Activated CD4-positive, alpha-beta T cell treated with anti-CD3 and anti-CD28 coated beads for 4 hours (primary cell): Measurements from ENCODE around the gene INKA1.
"Not testable (repeated sequence)": the region's sequence is repeated elsewhere in the genome, so short reads cannot be mapped to it uniquely, and the experiment has no call there.

Experiments used
- DNase-seq, 2 donors: peaks; one replicate each; pipeline ENCODE4 v3.0.0-alpha.2; 2020

Gene INKA1

GRCh38 chr3:49802719-49803464 is at the start of gene INKA1:
TSS of gene INKA1 (plus strand) at chr3:49803261. CDS start at chr3:49803393, 132 bp downstream.
- peak; percentile 89 for DNase-seq

GRCh38 chr3:49754536-49754935 is 48.5 kb upstream of the INKA1 start:
- DNase-seq: no peak

GRCh38 chr3:49756036-49756435 is 47.0 kb upstream of the INKA1 start:
- no peak for DNase-seq

- DNase-seq: no peak
Measured at GRCh38 chr3:49757197-49757596, 45.9 kb upstream of the INKA1 start.

- no peak for DNase-seq
Measured at GRCh38 chr3:49759226-49759625, 43.8 kb upstream of the INKA1 start.

- DNase-seq: no peak
Measured at GRCh38 chr3:49761661-49762060, 41.4 kb upstream of the INKA1 start.

GRCh38 chr3:49763981-49764380 is 39.1 kb upstream of the INKA1 start:
- no peak for DNase-seq

GRCh38 chr3:49769286-49769915 is 33.7 kb upstream of the INKA1 start:
- DNase-seq: no peak

GRCh38 chr3:49769926-49770325 is 33.1 kb upstream of the INKA1 start:
- no peak for DNase-seq

- DNase-seq: no peak
Measured at GRCh38 chr3:49771340-49771938, 31.6 kb upstream of the INKA1 start.

- DNase-seq: no peak
Measured at GRCh38 chr3:49772703-49773102, 30.4 kb upstream of the INKA1 start.

- DNase-seq: no peak
Measured at GRCh38 chr3:49775538-49775937, 27.5 kb upstream of the INKA1 start.

- not testable (repeated sequence) for DNase-seq
Measured at GRCh38 chr3:49776101-49776500, 27.0 kb upstream of the INKA1 start.

- DNase-seq: no peak
Measured at GRCh38 chr3:49779358-49780079, 23.5 kb upstream of the INKA1 start.

- DNase-seq: no peak
Measured at GRCh38 chr3:49780080-49780974, 22.7 kb upstream of the INKA1 start.

- DNase-seq: not testable (repeated sequence)
Measured at GRCh38 chr3:49780975-49781365, 22.1 kb upstream of the INKA1 start.

- DNase-seq: no peak
Measured at GRCh38 chr3:49781415-49782199, 21.5 kb upstream of the INKA1 start.

- DNase-seq: not testable (repeated sequence)
Measured at GRCh38 chr3:49782277-49782676, 20.8 kb upstream of the INKA1 start.

GRCh38 chr3:49785565-49786356 is 17.3 kb upstream of the INKA1 start:
- DNase-seq: peak in 1 of 2 donors; percentile 24

GRCh38 chr3:49786357-49787181 is 16.5 kb upstream of the INKA1 start, which contains the start of gene IP6K1:
TSS of gene IP6K1 (minus strand) at chr3:49786542. CDS start at chr3:49748040, 38,502 bp downstream.
- DNase-seq: peak; percentile 99
